CD14-positive monocyte (primary cell): ENCODE measurements around the gene PEX26. TPM values are rescaled to one million over a fixed set of nuclear protein-coding genes. Genes with fewer than 3 reads are reported as not detected.

Experiments used
- DNase-seq, 3 donors: peaks; one replicate each; pipeline ENCODE4 v3.0.0-alpha.2; 2011 to 2022
- H2AFZ ChIP-seq: 2 replicates; pipeline ENCODE4 v1.6.0; 2012; ENCODE audit warnings: mild to moderate bottlenecking, low read depth, low read length, inconsistent platforms; ENCODE audit not compliant: insufficient read depth, poor library complexity, severe bottlenecking
- H3K27ac ChIP-seq, 2 donors: 1 replicate in 1 of 2; 2 replicates in 1 of 2; pipeline ENCODE4 v1.5.1; 2012 to 2013; ENCODE audit warnings: low read length in 2 of 2, control low read depth in 1 of 2, inconsistent platforms in 1 of 2, low read depth in 1 of 2, mild to moderate bottlenecking in 1 of 2
- H3K27me3 ChIP-seq, 2 donors: one replicate each; pipeline versions ENCODE4 v1.6.0 to v1.6.1; 2011 to 2013; ENCODE audit warnings: low read length in 2 of 2; ENCODE audit not compliant: control insufficient read depth in 2 of 2, insufficient read depth in 2 of 2
- H3K36me3 ChIP-seq, 2 donors: replicated peaks in 1 of 2; 1 replicate in 1 of 2; 2 replicates in 1 of 2; pipeline versions ENCODE4 v1.5.1 to v1.6.1; 2012 to 2013; ENCODE audit warnings: low read length in 2 of 2, control low read depth in 1 of 2, inconsistent platforms in 1 of 2, mild to moderate bottlenecking in 1 of 2; ENCODE audit not compliant: insufficient read depth in 2 of 2, control insufficient read depth in 1 of 2
- H3K4me1 ChIP-seq, 2 donors: 1 replicate in 1 of 2; 2 replicates in 1 of 2; pipeline versions ENCODE4 v1.5.1 to v1.6.1; 2012 to 2013; ENCODE audit warnings: low read length in 2 of 2, control low read depth in 1 of 2, inconsistent platforms in 1 of 2, mild to moderate bottlenecking in 1 of 2, moderate library complexity in 1 of 2; ENCODE audit not compliant: insufficient read depth in 2 of 2, control insufficient read depth in 1 of 2
- H3K4me2 ChIP-seq: replicated peaks from 2 replicates; pipeline ENCODE3; 2012; ENCODE audit warnings: low read length, moderate library complexity, mild to moderate bottlenecking; ENCODE audit not compliant: poor library complexity, severe bottlenecking; ENCODE audit errors: extremely low read depth
- H3K4me3 ChIP-seq, 3 experiments: fragments of 200-600 bp in 1 of 3; sonication (generic) in 1 of 3; replicated peaks in 1 of 3; 1 replicate in 2 of 3; 2 replicates in 1 of 3; pipeline ENCODE4 v1.5.1; 2011 to 2013; ENCODE audit warnings: low read length in 3 of 3, mild to moderate bottlenecking in 3 of 3, control low read depth in 2 of 3, low read depth in 2 of 3, inconsistent platforms in 1 of 3, moderate library complexity in 1 of 3
- H3K79me2 ChIP-seq: 2 replicates; pipeline ENCODE4 v1.6.0; 2012; ENCODE audit warnings: mild to moderate bottlenecking, control low read depth, inconsistent platforms, low read length, moderate library complexity; ENCODE audit not compliant: insufficient read depth
- H3K9ac ChIP-seq: 2 replicates; pipeline ENCODE4 v1.6.0; 2017; ENCODE audit warnings: low read length, mild to moderate bottlenecking; ENCODE audit not compliant: insufficient read depth, poor library complexity, severe bottlenecking
- H3K9me3 ChIP-seq, 2 donors: replicated peaks in 1 of 2; 1 replicate in 1 of 2; 2 replicates in 1 of 2; pipeline versions ENCODE4 v1.5.1 to v1.6.1; 2012 to 2013; ENCODE audit warnings: low read length in 2 of 2, control low read depth in 1 of 2; ENCODE audit not compliant: control insufficient read depth in 1 of 2, insufficient read depth in 1 of 2
- H4K20me1 ChIP-seq: 2 replicates; pipeline ENCODE4 v1.6.0; 2012; ENCODE audit warnings: mild to moderate bottlenecking, low read length, control low read depth, moderate library complexity; ENCODE audit not compliant: insufficient read depth
- H3K27ac Mint-ChIP-seq, 7 donors: one replicate each; pipeline ENCODE4 v1.8.0; 2020; ENCODE audit warnings: mild to moderate bottlenecking in 7 of 7, mixed read lengths in 7 of 7, moderate library complexity in 6 of 7, inconsistent platforms in 2 of 7
- H3K27me3 Mint-ChIP-seq, 3 donors: one replicate each; pipeline ENCODE4 v1.8.0; 2021 to 2022; ENCODE audit warnings: low read depth in 3 of 3, mild to moderate bottlenecking in 3 of 3, mixed read lengths in 3 of 3, moderate library complexity in 3 of 3, inconsistent platforms in 1 of 3
- H3K36me3 Mint-ChIP-seq, 2 donors: one replicate each; pipeline ENCODE4 v1.8.0; 2020; ENCODE audit warnings: mixed read lengths in 2 of 2, inconsistent platforms in 1 of 2, mild to moderate bottlenecking in 1 of 2
- H3K4me1 Mint-ChIP-seq: one replicate; pipeline ENCODE4 v1.8.0; 2020; ENCODE audit warnings: mild to moderate bottlenecking, mixed read lengths
- H3K4me3 Mint-ChIP-seq, 2 donors: one replicate each; pipeline ENCODE4 v1.8.0; 2020; ENCODE audit warnings: mild to moderate bottlenecking in 2 of 2, mixed read lengths in 2 of 2, moderate library complexity in 1 of 2
- H3K9me3 Mint-ChIP-seq, 7 donors: one replicate each; pipeline ENCODE4 v1.8.0; 2020 to 2022; ENCODE audit warnings: mixed read lengths in 7 of 7, mild to moderate bottlenecking in 6 of 7, moderate library complexity in 6 of 7, inconsistent platforms in 2 of 7
- WGBS: methylation state at CpG from one replicate; pipeline ENCODE4 v1.1.5; 2013; ENCODE audit warnings: missing lambda C conversion rate; ENCODE audit not compliant: insufficient coverage; 5-methylcytosine and 5-hydroxymethylcytosine counted together
- intact Hi-C, 2 donors: fragments of 100-400 bp; cut with micrococcal nuclease; formaldehyde crosslinking; loops; one replicate each; pipeline versions ENCODE4 v1.15.0 to v1.15.1; 2023
- polyA plus RNA-seq, 3 donors: library from polyadenylated mRNA; depleted of rRNA in 1 of 3; unstranded in 2 of 3; stranded (reverse) in 1 of 3; fragments of 300-500 nt in 2 of 3; fragments of >200 nt in 1 of 3; fragmentation: Illumina TruSeq in 2 of 3; gene quantifications; 1 replicate in 2 of 3; 2 replicates in 1 of 3; pipeline ENCODE4 v1.2.3, GENCODE V29; 2012 to 2021
- TF ChIP-seq, protein P1 (sequence below): fragments of 200-600 bp; IDR thresholded peaks from one replicate; pipeline ENCODE4 v1.8.0; 2022; ENCODE audit warnings: antibody characterized with exemption, mild to moderate bottlenecking

Gene PEX26
- polyA plus RNA-seq, 3 donors: 3.4 to 8.6 (median 3.7) TPM

DNA sequence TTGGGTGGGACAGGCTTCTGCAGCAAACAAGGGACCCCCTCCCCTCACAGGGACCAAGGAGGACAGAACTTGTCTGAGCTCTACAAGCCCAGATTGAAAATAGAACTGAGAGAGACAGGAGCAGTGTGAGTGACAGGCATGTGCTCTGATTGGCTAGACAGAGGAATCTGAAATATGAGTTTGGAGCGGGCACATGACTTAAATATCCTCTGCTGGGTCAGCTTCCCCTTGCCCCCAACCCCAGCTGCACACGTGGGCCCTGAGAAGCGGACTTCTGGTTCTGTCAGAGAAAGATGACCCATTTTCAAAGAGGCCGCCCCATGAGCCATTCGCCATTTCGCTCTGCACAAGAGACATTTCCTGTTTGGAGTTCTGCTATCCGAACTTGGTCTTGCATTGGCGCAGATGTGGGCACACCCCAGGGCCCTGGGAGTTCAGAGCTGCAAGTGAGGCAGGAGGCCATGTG, 38.1 kb downstream of the PEX26 start:
- peak overlapping the region in 1 of 2 donors; percentile 64 for H3K4me3 Mint-ChIP-seq
- H3K27me3 Mint-ChIP-seq: peaks cover 61 to 79% (median 74%) of the 10 kb centered on the region in 3 donors
- peaks cover 0 to 5% (median 0%) of the 10 kb centered on the region in 7 donors for H3K9me3 Mint-ChIP-seq
- 52% methylated on average over 8 of the region's 8 CpGs for WGBS
- no peaks in the 10 kb centered on the region for H3K79me2 ChIP-seq
- H3K4me1 ChIP-seq: peaks cover 13 to 15% of the 10 kb centered on the region in 2 donors
- peaks cover 27% of the 10 kb centered on the region for H3K4me1 Mint-ChIP-seq
- no peak overlapping the region for H2AFZ ChIP-seq
- no peaks in the 10 kb centered on the region for H3K36me3 ChIP-seq
- H3K36me3 Mint-ChIP-seq: peaks cover 0 to 3% of the 10 kb centered on the region in 2 donors
- no peak overlapping the region for H3K27ac Mint-ChIP-seq
- TF ChIP-seq, protein P1, sequence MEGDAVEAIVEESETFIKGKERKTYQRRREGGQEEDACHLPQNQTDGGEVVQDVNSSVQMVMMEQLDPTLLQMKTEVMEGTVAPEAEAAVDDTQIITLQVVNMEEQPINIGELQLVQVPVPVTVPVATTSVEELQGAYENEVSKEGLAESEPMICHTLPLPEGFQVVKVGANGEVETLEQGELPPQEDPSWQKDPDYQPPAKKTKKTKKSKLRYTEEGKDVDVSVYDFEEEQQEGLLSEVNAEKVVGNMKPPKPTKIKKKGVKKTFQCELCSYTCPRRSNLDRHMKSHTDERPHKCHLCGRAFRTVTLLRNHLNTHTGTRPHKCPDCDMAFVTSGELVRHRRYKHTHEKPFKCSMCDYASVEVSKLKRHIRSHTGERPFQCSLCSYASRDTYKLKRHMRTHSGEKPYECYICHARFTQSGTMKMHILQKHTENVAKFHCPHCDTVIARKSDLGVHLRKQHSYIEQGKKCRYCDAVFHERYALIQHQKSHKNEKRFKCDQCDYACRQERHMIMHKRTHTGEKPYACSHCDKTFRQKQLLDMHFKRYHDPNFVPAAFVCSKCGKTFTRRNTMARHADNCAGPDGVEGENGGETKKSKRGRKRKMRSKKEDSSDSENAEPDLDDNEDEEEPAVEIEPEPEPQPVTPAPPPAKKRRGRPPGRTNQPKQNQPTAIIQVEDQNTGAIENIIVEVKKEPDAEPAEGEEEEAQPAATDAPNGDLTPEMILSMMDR: no peak
- no peak overlapping the region for H3K4me3 ChIP-seq
- DNase-seq: no peak
- H3K27ac ChIP-seq: no peak overlapping the region
- H3K4me2 ChIP-seq: no peak overlapping the region
- intact Hi-C loops: no loop called here
- peaks cover 0 to 14% of the 10 kb centered on the region in 2 donors for H3K9me3 ChIP-seq
- no peak overlapping the region for H3K9ac ChIP-seq
- H3K27me3 ChIP-seq: peaks cover 34 to 58% of the 10 kb centered on the region in 2 donors
- peaks cover 13% of the 10 kb centered on the region for H4K20me1 ChIP-seq

DNA sequence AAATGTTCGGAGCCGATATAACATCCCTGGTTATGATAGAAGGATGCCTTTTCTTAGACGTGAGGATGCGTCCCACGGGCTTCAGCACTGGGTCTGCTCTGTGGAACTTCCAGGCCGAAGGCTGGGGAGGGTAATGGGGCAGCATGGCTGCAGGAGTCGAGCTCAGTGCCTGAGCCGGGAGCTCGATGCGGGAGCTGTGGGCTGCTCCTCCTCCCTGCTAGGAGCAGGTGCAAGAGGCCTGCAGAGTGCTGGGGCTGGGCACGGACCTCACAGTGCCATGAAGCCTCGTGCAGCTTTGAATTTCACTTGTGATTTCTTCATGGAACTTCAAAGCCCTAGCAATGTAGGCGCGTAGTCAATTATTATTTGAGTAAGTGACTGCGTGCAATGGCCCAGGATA, 38.8 kb downstream of the PEX26 start:
- H3K4me3 Mint-ChIP-seq: peak overlapping the region in 1 of 2 donors; percentile 64
- intact Hi-C loops: no loop called here
- H3K4me3 ChIP-seq: no peak overlapping the region
- WGBS: 95% methylated on average over 12 of the region's 15 CpGs
- H3K27ac Mint-ChIP-seq: no peak overlapping the region
- DNase-seq: no peak
- no peak overlapping the region for H3K9ac ChIP-seq
- H3K79me2 ChIP-seq: no peaks in the 10 kb centered on the region
- H3K27me3 ChIP-seq: peaks cover 30 to 51% of the 10 kb centered on the region in 2 donors
- H3K9me3 Mint-ChIP-seq: peaks cover 0 to 3% (median 0%) of the 10 kb centered on the region in 7 donors
- H3K4me2 ChIP-seq: no peak overlapping the region
- peaks cover 56 to 74% (median 71%) of the 10 kb centered on the region in 3 donors for H3K27me3 Mint-ChIP-seq
- peaks cover 0 to 3% of the 10 kb centered on the region in 2 donors for H3K36me3 Mint-ChIP-seq
- TF ChIP-seq, protein P1: no peak
- no peak overlapping the region for H2AFZ ChIP-seq
- H3K4me1 Mint-ChIP-seq: peaks cover 27% of the 10 kb centered on the region
- no peaks in the 10 kb centered on the region for H3K36me3 ChIP-seq
- no peak overlapping the region for H3K27ac ChIP-seq
- peaks cover 13% of the 10 kb centered on the region for H4K20me1 ChIP-seq
- peaks cover 0 to 14% of the 10 kb centered on the region in 2 donors for H3K9me3 ChIP-seq
- H3K4me1 ChIP-seq: peaks cover 13 to 14% of the 10 kb centered on the region in 2 donors
